K562 (cell line): Measurements from ENCODE around the gene CFAP97D2. TPM values are rescaled to one million over a fixed set of nuclear protein-coding genes. Genes with fewer than 3 reads are reported as not detected.
A peak's percentile ranks its signal among the peaks of the same experiment; 100 is the strongest.

ENCODE experiments used
- ATF2 ChIP-seq: sonication (generic); formaldehyde crosslinking; IDR thresholded peaks from 2 replicates; pipeline ENCODE4 v1.8.1; 2022; ENCODE audit warnings: missing genetic modification reagents
- CSDE1 ChIP-seq, 2 experiments: fragments of 450-650 bp; IDR thresholded peaks; 2 replicates each; pipeline ENCODE4 v1.6.1; 2016; ENCODE audit warnings: mild to moderate bottlenecking in 1 of 2
- EP400 ChIP-seq: fragments of 450-650 bp; IDR thresholded peaks from 2 replicates; pipeline ENCODE4 v1.6.1; 2017; ENCODE audit warnings: antibody characterized with exemption, mild to moderate bottlenecking, moderate library complexity
- FUS ChIP-seq: fragments of 200-400 bp; formaldehyde crosslinking; optimal IDR thresholded peaks from 2 replicates; pipeline ENCODE3; 2017; ENCODE audit warnings: low read depth, low read length
- HNRNPH1 ChIP-seq: fragments of 200-400 bp; formaldehyde crosslinking; optimal IDR thresholded peaks from 2 replicates; pipeline ENCODE3; 2017; ENCODE audit warnings: low read depth, mild to moderate bottlenecking, low read length, moderate library complexity
- LCOR ChIP-seq: sonication (generic); formaldehyde crosslinking; IDR thresholded peaks from 2 replicates; pipeline ENCODE4 v1.8.0; 2022; ENCODE audit warnings: mild to moderate bottlenecking, missing genetic modification reagents
- MAX ChIP-seq: sonication (generic); formaldehyde crosslinking; IDR thresholded peaks from 2 replicates; pipeline ENCODE4 v1.9.0; 2022; ENCODE audit warnings: mild to moderate bottlenecking, missing genetic modification reagents
- MGA ChIP-seq: fragments of 450-650 bp; IDR thresholded peaks from 2 replicates; pipeline ENCODE4 v1.6.1; 2016; ENCODE audit warnings: mild to moderate bottlenecking, moderate library complexity
- MYC ChIP-seq, 2 experiments: fragments of 250-450 bp in 1 of 2; sonication (Bioruptor Pico) in 1 of 2; IDR thresholded peaks; 2 replicates each; pipeline versions ENCODE4 v1.5.1 to v1.6.1; 2012 to 2021; ENCODE audit warnings: low read depth in 2 of 2, borderline replicate concordance in 1 of 2, improper control_type of control experiment in 1 of 2, low read length in 1 of 2, mild to moderate bottlenecking in 1 of 2, moderate library complexity in 1 of 2
- NFRKB ChIP-seq: fragments of 450-650 bp; IDR thresholded peaks from 2 replicates; pipeline ENCODE4 v1.6.1; 2016; ENCODE audit warnings: low read depth
- SRSF3 ChIP-seq: fragments of 200-400 bp; formaldehyde crosslinking; IDR thresholded peaks from 2 replicates; pipeline ENCODE4 v1.6.1; 2016; ENCODE audit warnings: mild to moderate bottlenecking, low read length, moderate library complexity; ENCODE audit not compliant: insufficient read depth
- ZNF395 ChIP-seq: fragments of 200-800 bp; sonication (Bioruptor generic); IDR thresholded peaks from 2 replicates; pipeline ENCODE4 v1.6.1; 2017; ENCODE audit warnings: missing genetic modification characterization, missing compliant biosample characterization
- polyA plus RNA-seq, 8 experiments: library from polyadenylated mRNA; depleted of rRNA in 4 of 8; stranded (reverse) in 5 of 8; unstranded in 3 of 8; fragments of >200 nt; fragmentation: Nextera tagmentation in 2 of 8; fragmentation: Illumina TruSeq in 1 of 8; extraction: Ambion mirVana in 2 of 8; extraction: Trizol in 1 of 8; gene quantifications; 2 replicates each; pipeline versions ENCODE4 v1.2.1 to v1.2.3, GENCODE V29; 2011 to 2014; ENCODE audit warnings: inconsistent platforms in 1 of 8, missing spikeins in 1 of 8
- total RNA-seq, 7 experiments: library from RNA; depleted of rRNA in 6 of 7; stranded (reverse); fragments of >200 nt in 6 of 7; fragmentation: Illumina TruSeq in 2 of 7; extraction: Trizol in 2 of 7; gene quantifications; 2 replicates each; pipeline versions ENCODE4 v1.2.1 to v1.2.3, GENCODE V29; 2011 to 2021; ENCODE audit warnings: low replicate concordance in 1 of 7

The CFAP97D2 gene
- total and polyA plus RNA-seq, 9 of the 15 experiments (the other 6 are each of a cell fraction or from before 2014, with no cell fraction given), result not detected

- TF ChIP-seq MGA (peak; percentile 99), HNRNPH1 (no peak), SRSF3 (no peak), ZNF395 (CRISPR knock-in tag) (0 out of 2 replicates have a peak, but pooled peaks have one; percentile 17), LCOR (peak; percentile 95), MYC (IDR thresholded peaks at IDR 0.05; ENCODE audit: low read depth, low read length) (peak; percentile 84), MYC (CRISPR knock-in tag; IDR thresholded peaks at IDR 0.05; ENCODE audit: borderline replicate concordance, low read depth) (no peak), ATF2 (peak; percentile 46; the same call in 1 of the 2 replicates), CSDE1 (IDR thresholded peaks at IDR 0.05) (peak in 1 of 2 experiments; percentile 29; a peak in 1 of 4 replicates), MAX (peak; percentile 99), EP400 (peak; percentile 72), FUS (no peak), NFRKB (peak; percentile 57; the same call in 1 of the 2 replicates)
These were observed 55.8 kb downstream of the CFAP97D2 start, which contains the start of gene CDC16 (continued) for GRCh38 chr13:114234645-114235421.
